Measurements from ENCODE around the gene GPR101.

GPR101 gene

DNA sequence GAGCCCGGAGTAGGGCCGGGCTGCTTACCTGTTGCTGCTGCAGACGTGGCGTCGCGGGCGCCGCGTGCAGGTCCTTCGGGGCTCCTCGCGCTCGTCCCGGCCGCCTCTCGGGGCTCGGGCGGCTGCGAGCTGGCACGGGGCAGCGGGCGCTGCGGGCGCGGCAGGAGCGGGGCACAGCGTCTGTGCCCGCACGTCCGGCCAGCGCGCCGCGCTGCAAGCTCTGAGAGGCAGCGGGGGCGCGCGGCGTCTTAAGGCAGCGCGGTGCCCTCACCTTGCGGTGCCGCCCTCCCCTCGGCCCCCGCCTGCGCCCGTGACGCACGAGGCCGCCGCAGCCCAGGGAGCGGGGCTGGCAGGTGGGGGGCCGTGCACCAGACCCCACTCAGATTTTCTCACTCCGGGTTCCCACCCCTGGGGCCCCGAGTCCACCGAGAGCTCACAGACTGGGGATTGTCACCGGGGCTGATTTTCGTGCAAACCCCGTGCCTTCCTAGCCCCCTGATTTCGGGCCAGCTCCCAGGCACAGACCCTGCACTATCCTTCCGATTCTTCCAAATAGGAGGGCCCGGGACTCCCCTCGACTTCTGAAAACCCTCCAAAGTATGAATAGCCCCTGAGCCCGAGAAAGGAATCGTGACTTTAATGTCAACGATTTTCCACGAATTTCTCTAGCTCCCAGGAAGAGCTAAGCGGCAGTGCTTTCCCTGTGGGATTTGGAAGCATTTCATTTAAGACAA lies at the start of gene GPR101:
Gene GPR101 (minus strand): TSS at position 222 of the 734 bp plus-strand sequence. CDS start 2,321 bp downstream, outside the sequence.
- TF ChIP-seq, protein P1, sequence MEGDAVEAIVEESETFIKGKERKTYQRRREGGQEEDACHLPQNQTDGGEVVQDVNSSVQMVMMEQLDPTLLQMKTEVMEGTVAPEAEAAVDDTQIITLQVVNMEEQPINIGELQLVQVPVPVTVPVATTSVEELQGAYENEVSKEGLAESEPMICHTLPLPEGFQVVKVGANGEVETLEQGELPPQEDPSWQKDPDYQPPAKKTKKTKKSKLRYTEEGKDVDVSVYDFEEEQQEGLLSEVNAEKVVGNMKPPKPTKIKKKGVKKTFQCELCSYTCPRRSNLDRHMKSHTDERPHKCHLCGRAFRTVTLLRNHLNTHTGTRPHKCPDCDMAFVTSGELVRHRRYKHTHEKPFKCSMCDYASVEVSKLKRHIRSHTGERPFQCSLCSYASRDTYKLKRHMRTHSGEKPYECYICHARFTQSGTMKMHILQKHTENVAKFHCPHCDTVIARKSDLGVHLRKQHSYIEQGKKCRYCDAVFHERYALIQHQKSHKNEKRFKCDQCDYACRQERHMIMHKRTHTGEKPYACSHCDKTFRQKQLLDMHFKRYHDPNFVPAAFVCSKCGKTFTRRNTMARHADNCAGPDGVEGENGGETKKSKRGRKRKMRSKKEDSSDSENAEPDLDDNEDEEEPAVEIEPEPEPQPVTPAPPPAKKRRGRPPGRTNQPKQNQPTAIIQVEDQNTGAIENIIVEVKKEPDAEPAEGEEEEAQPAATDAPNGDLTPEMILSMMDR (conservative IDR thresholded peaks at IDR 0.05): no peak

GRCh38 chrX:137081239-137081638 lies 47.4 kb upstream of the GPR101 start:
- TF ChIP-seq, protein P1 (conservative IDR thresholded peaks at IDR 0.05): no peak
- no peak overlapping the region for H3K27ac ChIP-seq

More for the DNA sequence above, at the start of gene GPR101:
- H3K27ac ChIP-seq: no peak within 1 kb of the TSS

DNA sequence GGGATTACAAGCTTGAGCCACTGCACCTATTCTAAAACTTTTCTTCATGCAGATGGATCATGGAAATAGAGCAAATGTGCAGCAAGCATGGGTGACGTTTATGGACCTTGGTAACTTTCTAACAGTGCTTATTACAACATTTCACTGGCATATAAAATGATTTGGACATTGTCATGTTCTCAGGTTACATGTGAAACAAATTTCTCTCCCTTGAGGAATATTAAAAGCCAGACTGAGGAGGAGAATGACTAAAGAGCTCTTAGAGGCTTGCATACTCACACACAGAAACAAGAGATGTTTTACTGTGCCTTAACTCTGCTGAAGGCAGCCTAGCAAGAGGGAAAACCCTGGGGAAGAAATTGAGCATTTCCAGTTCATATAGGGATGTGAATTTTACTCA lies 38.6 kb upstream of the GPR101 start:
- TF ChIP-seq, protein P1 (conservative IDR thresholded peaks at IDR 0.05): no peak

GRCh38 chrX:137071596-137071995 lies 37.8 kb upstream of the GPR101 start:
- TF ChIP-seq, protein P1 (conservative IDR thresholded peaks at IDR 0.05): no peak
- no peak overlapping the region for H3K27ac ChIP-seq

More for the DNA sequence above, 38.6 kb upstream of the GPR101 start:
- no peak overlapping the region for H3K27ac ChIP-seq

GRCh38 chrX:137067147-137067546 lies 33.4 kb upstream of the GPR101 start:
- no peak overlapping the region for H3K27ac ChIP-seq
- TF ChIP-seq, protein P1 (conservative IDR thresholded peaks at IDR 0.05): no peak

GRCh38 chrX:137062915-137063617 lies 29.3 kb upstream of the GPR101 start:
- TF ChIP-seq, protein P1 (conservative IDR thresholded peaks at IDR 0.05): no peak
- H3K27ac ChIP-seq: no peak overlapping the region

- no peak overlapping the region for H3K27ac ChIP-seq
- TF ChIP-seq, protein P1 (conservative IDR thresholded peaks at IDR 0.05): no peak
These were observed 24.7 kb upstream of the GPR101 start for GRCh38 chrX:137058339-137059127.

All from VCaP (cell line).